Measurements from ENCODE around the gene SCLT1.
"Not testable (repeated sequence)": the region's sequence is repeated elsewhere in the genome, so short reads cannot be mapped to it uniquely, and the experiment has no call there.

SCLT1 gene

GRCh38 chr4:129069537-129069936, 23.8 kb downstream of the SCLT1 start:
- DNase-seq = not testable (repeated sequence)

- peak; percentile 60 for DNase-seq
Measured at GRCh38 chr4:129064717-129065116, 28.6 kb downstream of the SCLT1 start.

GRCh38 chr4:129063640-129064039, 29.7 kb downstream of the SCLT1 start:
- DNase-seq = no peak

GRCh38 chr4:129062580-129062979, 30.8 kb downstream of the SCLT1 start:
- no peak for DNase-seq

GRCh38 chr4:129059028-129059427, 34.3 kb downstream of the SCLT1 start:
- no peak for DNase-seq

- DNase-seq = no peak
Measured at GRCh38 chr4:129046055-129046959, 47.0 kb downstream of the SCLT1 start.

GRCh38 chr4:129043523-129043922, 49.8 kb downstream of the SCLT1 start:
- peak; percentile 38 for DNase-seq

GRCh38 chr4:129040471-129040870, 52.9 kb downstream of the SCLT1 start:
- no peak for DNase-seq

GRCh38 chr4:129037093-129037492, 56.2 kb downstream of the SCLT1 start:
- no peak for DNase-seq

- DNase-seq = no peak
Measured at GRCh38 chr4:129014566-129015509, 78.5 kb downstream of the SCLT1 start.

GRCh38 chr4:129008096-129008495, 85.2 kb downstream of the SCLT1 start:
- DNase-seq = no peak

- no peak for DNase-seq
Measured at GRCh38 chr4:128986908-128987307, 106.4 kb downstream of the SCLT1 start.

GRCh38 chr4:128986019-128986418, 107.3 kb downstream of the SCLT1 start:
- no peak for DNase-seq

GRCh38 chr4:128983771-128984485, 109.4 kb downstream of the SCLT1 start:
- DNase-seq = no peak

GRCh38 chr4:128981377-128981776, 112.0 kb downstream of the SCLT1 start:
- no peak for DNase-seq

GRCh38 chr4:128980816-128981326, 112.5 kb downstream of the SCLT1 start:
- DNase-seq = no peak

GRCh38 chr4:128979934-128980333, 113.4 kb downstream of the SCLT1 start:
- DNase-seq = peak; percentile 86

- DNase-seq = no peak
Measured at GRCh38 chr4:128978985-128979384, 114.4 kb downstream of the SCLT1 start.

- DNase-seq = no peak
Measured at GRCh38 chr4:128974136-128974581, 119.2 kb downstream of the SCLT1 start.

- no peak for DNase-seq
Measured at GRCh38 chr4:128973384-128973783, 120.0 kb downstream of the SCLT1 start.

GRCh38 chr4:128961405-128961804, 131.9 kb downstream of the SCLT1 start:
- no peak for DNase-seq

GRCh38 chr4:128958194-128958593, 135.1 kb downstream of the SCLT1 start:
- no peak for DNase-seq

- no peak for DNase-seq
Measured at GRCh38 chr4:128957459-128957858, 135.9 kb downstream of the SCLT1 start.
